ENCODE measurements around the gene NCKAP5. TPM values are rescaled to one million over a fixed set of nuclear protein-coding genes. Genes with fewer than 3 reads are reported as not detected.
A peak's percentile ranks its signal among the peaks of the same experiment; 100 is the strongest.

NCKAP5 gene
- total and polyA plus RNA-seq, 9 donors, result 0.80 to 2.7 (median 2.2) TPM

- no peaks in the 10 kb centered on the region for H3K4me1 ChIP-seq (ENCODE audit: insufficient read depth)
- H3K36me3 ChIP-seq, result no peaks in the 10 kb centered on the region
- no peaks in the 10 kb centered on the region for H3K27me3 ChIP-seq
- H3K9me3 ChIP-seq, result no peaks in the 10 kb centered on the region
- 73 to 80% (median 77%) methylated on average over 5 of the region's 5 CpGs for WGBS, 3 donors
- no peak overlapping the region for H3K4me3 ChIP-seq
- DNase-seq, result no peak
- intact Hi-C loops (cut with DNase I), result no loop called here
- H3K27ac ChIP-seq, result no peak overlapping the region
- TF ChIP-seq POLR2A (IDR thresholded peaks at IDR 0.05) (no peak), EP300 (IDR thresholded peaks at IDR 0.05) (no peak), CTCF (IDR thresholded peaks at IDR 0.05) (no peak)
Measured at GRCh38 chr2:133072837-133073694, 495.2 kb downstream of the NCKAP5 start.

- Histone ChIP-seq H3K4me1 (ENCODE audit: insufficient read depth) (no peaks in the 10 kb centered on the region), H3K27ac (no peak overlapping the region), H3K9me3 (no peaks in the 10 kb centered on the region), H3K27me3 (no peaks in the 10 kb centered on the region), H3K36me3 (no peaks in the 10 kb centered on the region), H3K4me3 (no peak overlapping the region)
- no peak for TF ChIP-seq CTCF (IDR thresholded peaks at IDR 0.05)
- no peak for TF ChIP-seq POLR2A (IDR thresholded peaks at IDR 0.05)
- no peak for TF ChIP-seq EP300 (IDR thresholded peaks at IDR 0.05)
- DNase-seq, result peak in 2 of 5 donors; percentile 13 to 15
- intact Hi-C loops (cut with DNase I), result no loop called here
- 12 to 16% (median 13%) methylated on average over 4 of the region's 4 CpGs for WGBS, 3 donors
Measured at GRCh38 chr2:133063775-133064174, 504.5 kb downstream of the NCKAP5 start.

- TF ChIP-seq EP300 (IDR thresholded peaks at IDR 0.05) (no peak), CTCF (IDR thresholded peaks at IDR 0.05) (no peak), POLR2A (IDR thresholded peaks at IDR 0.05) (no peak)
- 89 to 93% (median 92%) methylated on average over 2 of the region's 2 CpGs for WGBS, 3 donors
- intact Hi-C loops (cut with DNase I), result no loop called here
- Histone ChIP-seq H3K27ac (no peak overlapping the region), H3K9me3 (no peaks in the 10 kb centered on the region), H3K4me1 (ENCODE audit: insufficient read depth) (no peaks in the 10 kb centered on the region), H3K4me3 (no peak overlapping the region), H3K36me3 (no peaks in the 10 kb centered on the region), H3K27me3 (no peaks in the 10 kb centered on the region)
- no peak for DNase-seq
Measured at GRCh38 chr2:133062931-133063665, 505.2 kb downstream of the NCKAP5 start.

- H3K27ac ChIP-seq, result no peak overlapping the region
- H3K4me1 ChIP-seq (ENCODE audit: insufficient read depth), result no peaks in the 10 kb centered on the region
- TF ChIP-seq CTCF (IDR thresholded peaks at IDR 0.05), result no peak
- no peak for TF ChIP-seq POLR2A (IDR thresholded peaks at IDR 0.05)
- no peak for TF ChIP-seq EP300 (IDR thresholded peaks at IDR 0.05)
- 81 to 88% (median 87%) methylated on average over 3 of the region's 3 CpGs for WGBS, 3 donors
- no peaks in the 10 kb centered on the region for H3K9me3 ChIP-seq
- no peak for DNase-seq
- H3K4me3 ChIP-seq, result no peak overlapping the region
- H3K36me3 ChIP-seq, result no peaks in the 10 kb centered on the region
- H3K27me3 ChIP-seq, result no peaks in the 10 kb centered on the region
- intact Hi-C loops (cut with DNase I), result no loop called here
Measured at GRCh38 chr2:133061874-133062593, 506.2 kb downstream of the NCKAP5 start.

Data from ovary (tissue), 9 donors.